K562 (cell line): ENCODE measurements around the gene LRRC49.

ENCODE experiments used
- CREM ChIP-seq: IDR thresholded peaks from 2 replicates; pipeline ENCODE4 v1.6.1; 2014; ENCODE audit warnings: antibody characterized with exemption, low read depth
- CTCF ChIP-seq, 3 experiments: IDR thresholded peaks in 2 of 3; conservative IDR thresholded peaks in 1 of 3; 2 replicates each; pipeline ENCODE4 v1.5.1; 2011 to 2012; ENCODE audit warnings: low read length in 3 of 3, mild to moderate bottlenecking in 3 of 3, control low read depth in 2 of 3, improper control_type of control experiment in 1 of 3, inconsistent platforms in 1 of 3, low read depth in 1 of 3, mixed read lengths in 1 of 3, moderate library complexity in 1 of 3; ENCODE audit not compliant: insufficient read depth in 2 of 3
- USF2 ChIP-seq: sonication (generic); formaldehyde crosslinking; IDR thresholded peaks from 2 replicates; pipeline ENCODE4 v1.5.0; 2020; ENCODE audit warnings: missing genetic modification reagents

GRCh38 chr15:70917955-70918354, 25.3 kb downstream of the LRRC49 start:
- TF ChIP-seq CTCF (IDR thresholded peaks at IDR 0.05 in 2 of 3, conservative IDR thresholded peaks at IDR 0.05 in 1 of 3; ENCODE audit: insufficient read depth in 2 of 3, low read depth in 1 of 3, low read length in 3 of 3) = no peak
- TF ChIP-seq USF2 (CRISPR knock-in tag) = no peak
- TF ChIP-seq CREM = no peak
